Dendritic cell treated with granulocyte-macrophage colony-stimulating factor and Interleukin-4, amounts not matched to agents 40 ng/mL and 50 ng/mL, for 4 days (primary cell): ENCODE data around the gene RASGRP2.

Experiments used
- H3K27ac Mint-ChIP-seq: one replicate; pipeline ENCODE4 v1.8.0; 2022; ENCODE audit warnings: mild to moderate bottlenecking, mixed read lengths
- H3K27me3 Mint-ChIP-seq: one replicate; pipeline ENCODE4 v1.8.0; 2022; ENCODE audit warnings: mild to moderate bottlenecking, mixed read lengths
- H3K36me3 Mint-ChIP-seq: one replicate; pipeline ENCODE4 v1.8.0; 2022; ENCODE audit warnings: low read depth, mixed read lengths
- H3K4me1 Mint-ChIP-seq: one replicate; pipeline ENCODE4 v1.8.0; 2022; ENCODE audit warnings: low read depth, mixed read lengths
- H3K4me3 Mint-ChIP-seq: one replicate; pipeline ENCODE4 v1.8.0; 2022; ENCODE audit warnings: mild to moderate bottlenecking, moderate library complexity, mixed read lengths
- H3K9me3 Mint-ChIP-seq: one replicate; pipeline ENCODE4 v1.8.0; 2022; ENCODE audit warnings: mixed read lengths
- intact Hi-C: fragments of 100-400 bp; cut with micrococcal nuclease; formaldehyde crosslinking; loops from one replicate; pipeline ENCODE4 v1.15.0; 2022

The RASGRP2 gene

GRCh38 chr11:64754919-64755662 is 11.1 kb upstream of the RASGRP2 start:
- intact Hi-C loops, result no loop called here
- Mint-ChIP-seq H3K27ac (no peak overlapping the region), H3K4me1 (no peaks in the 10 kb centered on the region)

GRCh38 chr11:64754124-64754918 is 10.4 kb upstream of the RASGRP2 start:
- H3K27me3 Mint-ChIP-seq, result no peaks in the 10 kb centered on the region
- no peak overlapping the region for H3K4me3 Mint-ChIP-seq
- intact Hi-C loops, result no loop called here
- no peaks in the 10 kb centered on the region for H3K4me1 Mint-ChIP-seq
- no peak overlapping the region for H3K27ac Mint-ChIP-seq
- H3K9me3 Mint-ChIP-seq, result no peaks in the 10 kb centered on the region
- H3K36me3 Mint-ChIP-seq, result peaks cover 65% of the 10 kb centered on the region

More at GRCh38 chr11:64754919-64755662, 11.1 kb upstream of the RASGRP2 start:
- Mint-ChIP-seq H3K27me3 (no peaks in the 10 kb centered on the region), H3K4me3 (no peak overlapping the region), H3K9me3 (no peaks in the 10 kb centered on the region), H3K36me3 (peaks cover 69% of the 10 kb centered on the region)

DNA sequence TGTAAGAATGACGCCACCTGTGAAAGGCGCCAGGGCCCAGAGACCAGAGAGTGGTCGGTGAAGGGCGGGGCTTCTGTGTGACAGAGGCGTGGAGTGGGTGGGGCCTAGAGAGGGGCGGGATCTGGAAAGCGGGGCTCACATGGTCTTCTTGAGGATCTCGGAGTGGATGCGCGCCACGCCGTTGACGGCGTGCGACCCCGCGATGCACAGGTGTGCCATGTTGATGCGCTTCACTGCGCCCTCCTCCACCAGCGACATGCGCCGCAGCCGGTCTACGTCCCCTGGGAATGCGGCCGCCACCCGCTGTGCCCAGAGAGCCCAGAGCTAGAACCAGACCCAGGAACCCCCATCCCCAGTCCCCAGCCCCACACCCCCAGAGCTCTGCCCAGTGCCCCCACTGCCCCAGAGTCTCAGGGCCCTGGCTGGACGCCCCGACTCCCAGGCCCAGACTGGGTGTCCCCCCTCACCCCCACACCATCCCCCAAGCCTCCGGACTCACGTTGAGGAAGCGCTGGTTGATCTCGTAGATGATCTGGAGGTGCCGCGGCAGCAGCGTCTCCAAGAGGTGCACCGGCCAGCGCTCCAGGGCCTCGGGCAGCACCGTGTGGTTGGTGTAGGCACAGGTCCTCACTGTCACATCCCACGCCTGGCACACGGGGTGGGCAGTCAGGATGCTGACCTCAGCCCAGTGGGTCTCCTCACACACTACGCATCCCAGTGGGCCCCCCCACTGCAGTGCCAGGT is 9.6 kb upstream of the RASGRP2 start:
- no peak overlapping the region for H3K27ac Mint-ChIP-seq
- H3K4me1 Mint-ChIP-seq, result no peaks in the 10 kb centered on the region
- peaks cover 61% of the 10 kb centered on the region for H3K36me3 Mint-ChIP-seq
- no peaks in the 10 kb centered on the region for H3K27me3 Mint-ChIP-seq
- H3K9me3 Mint-ChIP-seq, result no peaks in the 10 kb centered on the region
- no peak overlapping the region for H3K4me3 Mint-ChIP-seq
- intact Hi-C loops, result no loop called here

DNA sequence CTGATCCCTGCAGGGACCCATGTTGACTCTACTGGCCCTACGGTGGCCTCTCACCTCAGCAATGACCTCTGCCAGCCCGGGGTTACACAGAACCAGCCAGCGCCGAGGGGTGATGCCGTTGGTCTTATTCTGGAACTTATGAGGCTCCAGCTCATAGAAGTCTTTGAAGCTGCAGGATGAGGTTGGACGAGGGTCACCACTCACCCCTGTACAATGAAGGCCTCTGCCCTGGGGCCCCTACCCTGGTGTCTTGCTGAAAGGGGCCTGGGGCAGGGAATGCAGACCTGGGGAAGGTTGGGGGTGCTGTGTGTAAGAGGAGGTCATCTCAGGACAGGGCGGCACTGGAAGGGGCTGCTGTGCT is 9.1 kb upstream of the RASGRP2 start:
- Mint-ChIP-seq H3K4me1 (no peaks in the 10 kb centered on the region), H3K36me3 (peaks cover 57% of the 10 kb centered on the region), H3K27ac (no peak overlapping the region), H3K27me3 (no peaks in the 10 kb centered on the region), H3K9me3 (no peaks in the 10 kb centered on the region), H3K4me3 (no peak overlapping the region)
- intact Hi-C loops, result no loop called here

DNA sequence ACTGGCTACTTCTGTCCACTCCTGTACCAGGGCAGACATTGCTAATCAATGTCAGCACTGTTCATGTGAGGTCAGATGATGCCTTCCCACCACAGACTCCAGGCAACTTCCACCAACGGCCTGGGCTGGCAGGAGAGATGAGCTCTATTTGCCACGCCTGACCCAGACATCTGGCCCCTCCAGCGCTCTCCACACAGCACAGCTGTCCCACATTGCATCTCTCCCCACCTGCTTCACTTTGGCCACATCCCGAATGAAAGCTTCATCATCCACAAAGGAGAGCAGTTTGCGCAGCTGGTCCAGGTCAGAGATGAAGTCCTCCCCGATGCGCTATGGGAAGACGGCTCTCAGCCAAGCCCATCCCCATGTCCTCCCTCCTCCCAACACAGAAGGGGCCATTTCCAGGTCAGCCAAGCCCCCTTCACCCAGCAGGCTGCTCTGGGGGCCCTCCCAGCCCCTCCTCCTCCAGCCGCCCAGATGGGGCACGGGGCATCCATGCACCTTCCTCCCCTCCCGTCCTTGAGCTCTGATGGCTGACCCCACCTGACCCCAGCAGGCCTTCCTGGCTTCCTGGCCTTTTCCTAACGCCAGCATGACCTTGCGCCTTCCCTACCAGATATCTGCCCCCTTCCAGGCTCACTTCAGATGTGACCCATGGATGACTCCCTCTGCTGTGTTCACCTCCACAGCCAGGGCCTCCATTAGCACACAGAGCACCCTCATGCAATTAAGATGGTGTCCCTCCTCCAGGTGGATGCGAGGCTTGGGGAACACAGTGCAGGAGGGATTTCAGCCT is 8.4 kb upstream of the RASGRP2 start:
- Mint-ChIP-seq H3K4me3 (no peak overlapping the region), H3K27ac (no peak overlapping the region), H3K9me3 (no peaks in the 10 kb centered on the region)

GRCh38 chr11:64751580-64751979 is 7.6 kb upstream of the RASGRP2 start:
- intact Hi-C loops, result no loop called here
- no peaks in the 10 kb centered on the region for H3K9me3 Mint-ChIP-seq
- no peaks in the 10 kb centered on the region for H3K4me1 Mint-ChIP-seq
- no peaks in the 10 kb centered on the region for H3K27me3 Mint-ChIP-seq
- H3K36me3 Mint-ChIP-seq, result peaks cover 57% of the 10 kb centered on the region
- no peak overlapping the region for H3K4me3 Mint-ChIP-seq
- no peak overlapping the region for H3K27ac Mint-ChIP-seq

More for the DNA sequence above, 8.4 kb upstream of the RASGRP2 start:
- H3K27me3 Mint-ChIP-seq, result no peaks in the 10 kb centered on the region
- intact Hi-C loops, result no loop called here
- H3K4me1 Mint-ChIP-seq, result no peaks in the 10 kb centered on the region
- H3K36me3 Mint-ChIP-seq, result peaks cover 57% of the 10 kb centered on the region

- Mint-ChIP-seq H3K4me3 (no peak overlapping the region), H3K36me3 (peaks cover 57% of the 10 kb centered on the region), H3K27ac (no peak overlapping the region), H3K27me3 (no peaks in the 10 kb centered on the region), H3K9me3 (no peaks in the 10 kb centered on the region), H3K4me1 (peaks cover 4% of the 10 kb centered on the region)
- intact Hi-C loops, result no loop called here
These were observed 7.2 kb upstream of the RASGRP2 start for GRCh38 chr11:64751136-64751535.

DNA sequence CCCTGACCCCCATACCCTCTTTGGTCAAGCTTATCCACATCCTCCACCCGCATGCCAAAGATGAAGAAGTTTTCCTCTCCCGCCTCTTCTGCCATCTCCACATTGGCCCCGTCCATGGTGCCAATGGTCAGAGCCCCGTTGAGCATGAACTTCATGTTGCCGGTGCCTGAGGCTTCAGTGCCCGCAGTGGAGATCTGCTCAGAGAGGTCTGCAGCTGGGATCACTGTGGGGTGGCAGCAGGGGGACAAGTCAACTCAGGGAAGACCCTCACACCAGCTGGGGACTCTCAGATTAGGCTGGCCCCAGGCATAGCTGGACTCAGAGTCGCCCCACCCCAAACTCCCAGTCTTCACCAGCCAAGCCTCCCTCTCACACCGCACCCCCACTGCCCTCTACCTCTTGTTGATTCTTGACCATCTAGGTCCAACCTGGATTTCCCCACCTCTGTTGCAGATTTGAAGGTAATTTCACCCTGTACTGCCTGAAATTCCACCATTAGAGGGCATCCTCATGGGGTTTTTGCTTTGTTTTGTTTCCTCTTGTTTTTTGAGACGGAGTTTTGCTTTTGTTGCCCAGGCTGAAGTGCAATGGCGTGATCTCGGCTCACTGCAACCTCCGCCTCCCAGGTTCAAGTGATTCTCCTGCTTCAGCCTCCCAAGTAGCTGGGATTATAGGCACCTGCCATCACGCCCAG is 6.6 kb upstream of the RASGRP2 start:
- H3K9me3 Mint-ChIP-seq, result no peaks in the 10 kb centered on the region
- peaks cover 10% of the 10 kb centered on the region for H3K4me1 Mint-ChIP-seq
- H3K4me3 Mint-ChIP-seq, result no peak overlapping the region
- intact Hi-C loops, result no loop called here
- H3K36me3 Mint-ChIP-seq, result peaks cover 57% of the 10 kb centered on the region
- H3K27ac Mint-ChIP-seq, result no peak overlapping the region
- no peaks in the 10 kb centered on the region for H3K27me3 Mint-ChIP-seq

DNA sequence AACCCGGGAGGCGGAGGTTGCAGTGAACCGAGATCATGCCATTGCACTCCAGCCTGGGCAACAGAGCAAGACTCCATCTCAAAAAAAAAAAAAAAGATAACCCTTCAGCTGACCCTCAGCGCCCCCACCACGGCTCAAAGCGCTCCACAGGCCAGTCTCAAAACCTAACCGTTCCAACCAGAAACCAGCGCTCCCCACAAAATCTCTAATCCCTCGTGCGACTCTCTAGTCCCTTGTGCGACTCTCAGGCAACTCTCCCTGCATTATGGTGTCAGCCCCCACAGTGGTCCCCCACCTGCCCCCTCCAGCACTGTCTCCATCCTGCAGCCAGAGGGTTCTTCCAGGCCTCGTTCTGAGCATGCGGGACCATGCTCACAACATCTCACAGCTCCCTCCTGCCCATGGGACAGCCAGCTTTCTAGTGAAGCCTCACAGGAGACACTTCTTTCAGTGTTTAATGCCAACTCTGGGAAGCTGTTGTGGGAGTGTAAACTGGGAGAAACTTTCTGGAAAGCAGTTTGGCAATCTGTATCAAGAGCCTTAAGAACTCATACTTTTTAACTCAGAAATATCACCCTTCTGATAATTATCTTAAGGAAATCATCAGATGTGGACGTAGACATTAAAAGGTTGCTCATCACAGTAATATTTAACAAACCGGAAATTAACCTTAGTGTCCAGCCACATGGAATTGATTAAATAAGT is 4.2 kb upstream of the RASGRP2 start:
- peaks cover 39% of the 10 kb centered on the region for H3K36me3 Mint-ChIP-seq
- H3K27ac Mint-ChIP-seq, result no peak overlapping the region
- H3K27me3 Mint-ChIP-seq, result peaks cover 7% of the 10 kb centered on the region
- intact Hi-C loops, result no loop called here
- peaks cover 26% of the 10 kb centered on the region for H3K4me1 Mint-ChIP-seq
- H3K9me3 Mint-ChIP-seq, result no peaks in the 10 kb centered on the region
- no peak overlapping the region for H3K4me3 Mint-ChIP-seq

DNA sequence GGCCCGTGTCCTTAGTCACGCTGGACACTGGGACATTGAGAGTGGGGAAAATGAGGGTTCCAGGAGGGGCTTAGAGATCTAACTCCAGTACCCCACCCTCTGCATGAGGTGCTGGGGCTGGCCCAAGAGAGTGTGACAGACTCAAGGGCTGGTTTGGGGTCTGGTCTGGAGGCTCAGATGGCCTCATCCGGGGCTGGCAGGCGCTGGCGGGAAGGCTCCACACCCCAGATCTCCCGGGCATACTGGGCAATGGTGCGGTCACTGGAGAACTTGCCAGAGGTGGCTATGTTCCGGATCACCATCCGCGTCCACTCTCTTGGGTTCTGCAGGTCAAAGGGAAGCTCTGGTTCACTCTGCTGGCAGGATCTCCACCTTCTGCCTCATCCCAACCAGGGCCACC is 2.5 kb upstream of the RASGRP2 start:
- Mint-ChIP-seq H3K36me3 (peaks cover 23% of the 10 kb centered on the region), H3K4me3 (no peak overlapping the region), H3K27me3 (peaks cover 10% of the 10 kb centered on the region), H3K27ac (peak overlapping the region; percentile 93), H3K4me1 (peaks cover 35% of the 10 kb centered on the region), H3K9me3 (no peaks in the 10 kb centered on the region)
- intact Hi-C loops, result no loop called here

DNA sequence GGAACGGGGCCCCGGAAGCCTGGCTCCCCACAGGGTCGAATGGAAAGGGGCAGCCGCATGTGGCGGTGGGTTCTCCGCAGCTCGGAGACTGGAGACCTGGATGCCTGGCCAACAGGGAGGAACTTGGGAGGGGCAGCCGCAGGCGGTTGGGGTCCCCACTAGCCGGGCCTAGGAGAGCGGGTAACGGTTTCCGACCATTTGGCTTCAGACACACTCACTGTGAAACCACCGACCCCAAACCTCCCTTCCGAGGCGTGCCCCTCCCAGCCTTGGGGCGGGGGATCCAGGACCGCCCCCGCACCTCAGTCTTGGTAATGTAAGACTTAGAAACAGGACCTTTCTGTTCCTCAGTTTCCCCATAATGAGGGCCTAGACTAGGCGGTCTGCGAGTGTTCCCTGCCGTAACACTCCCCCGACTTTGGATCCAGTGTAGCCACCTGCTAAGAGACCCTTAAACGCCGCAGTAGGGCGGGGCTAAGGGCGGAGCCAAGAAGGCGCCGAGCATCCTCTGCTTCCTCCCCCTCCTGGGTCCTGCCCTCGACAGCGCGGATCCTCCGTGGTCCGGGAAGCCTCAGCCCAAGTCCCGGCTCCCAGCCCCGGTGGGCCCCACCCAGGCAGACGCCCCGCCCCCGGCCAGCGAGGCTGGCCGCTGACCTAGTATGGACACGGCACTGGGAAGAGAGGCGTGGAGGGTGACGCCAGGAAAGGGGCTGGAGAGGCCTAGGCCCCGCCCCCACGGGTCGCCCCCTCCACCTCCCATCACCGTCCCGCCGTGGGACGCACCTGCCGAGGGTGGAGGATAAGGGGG is 1.8 kb upstream of the RASGRP2 start:
- Mint-ChIP-seq H3K36me3 (peaks cover 15% of the 10 kb centered on the region), H3K27me3 (peaks cover 10% of the 10 kb centered on the region), H3K9me3 (no peaks in the 10 kb centered on the region), H3K27ac (peak overlapping the region; percentile 93), H3K4me3 (peak overlapping the region; percentile 88), H3K4me1 (peaks cover 40% of the 10 kb centered on the region)
- intact Hi-C loops, result no loop called here

- intact Hi-C loops, result no loop called here
- H3K36me3 Mint-ChIP-seq, result peaks cover 10% of the 10 kb centered on the region
- peaks cover 10% of the 10 kb centered on the region for H3K27me3 Mint-ChIP-seq
- H3K4me3 Mint-ChIP-seq, result peak overlapping the region; percentile 88
- peaks cover 40% of the 10 kb centered on the region for H3K4me1 Mint-ChIP-seq
- no peaks in the 10 kb centered on the region for H3K9me3 Mint-ChIP-seq
- H3K27ac Mint-ChIP-seq, result peak overlapping the region; percentile 93
These were observed 1.2 kb upstream of the RASGRP2 start for GRCh38 chr11:64745189-64745520.
